Measurements from ENCODE around the gene TM4SF4. TPM values are rescaled to one million over a fixed set of nuclear protein-coding genes. Genes with fewer than 3 reads are reported as not detected.

The TM4SF4 gene
- total RNA-seq, 2 donors from 2014 or later: 0.59 TPM; not detected in 1

GRCh38 chr3:149476225-149476624 lies 1.7 kb downstream of the TM4SF4 start:
- DNase-seq (no peak), ATAC-seq (no peak)
- intact Hi-C loops (cut with DNase I): loop anchor here in 1 of 2 donors (5.0 kb wide), 1 partner anchor 79 kb away; no protein-coding TSS in a partner anchor

GRCh38 chr3:149479621-149480325 lies 5.3 kb downstream of the TM4SF4 start:
- intact Hi-C loops (cut with DNase I): loop anchor here (2.0 to 10.0 kb wide), 4 partner anchors 82 to 355 kb away; partner anchors contain the start of gene HPS3 (in 1 of the 2)
- DNase-seq (no peak), ATAC-seq (peak; percentile 30 to 33)

GRCh38 chr3:149480326-149481017 lies 6.0 kb downstream of the TM4SF4 start:
- intact Hi-C loops (cut with DNase I): loop anchor here in 1 of 2 donors (2.0 to 10.0 kb wide), 3 partner anchors 88 to 356 kb away; partner anchors contain the start of gene HPS3

GRCh38 chr3:149481056-149481455 lies 6.6 kb downstream of the TM4SF4 start:
- ATAC-seq: no peak

More at GRCh38 chr3:149480326-149481017, 6.0 kb downstream of the TM4SF4 start:
- peak; percentile 95 to 97 for ATAC-seq
- DNase-seq: peak; percentile 83

GRCh38 chr3:149481491-149481890 lies 7.0 kb downstream of the TM4SF4 start:
- DNase-seq (no peak), ATAC-seq (no peak)
- intact Hi-C loops (cut with DNase I): loop anchor here in 1 of 2 donors (2.0 to 10.0 kb wide), 3 partner anchors 89 to 357 kb away; partner anchors contain the start of gene HPS3

More at GRCh38 chr3:149481056-149481455, 6.6 kb downstream of the TM4SF4 start:
- DNase-seq: no peak
- intact Hi-C loops (cut with DNase I): loop anchor here in 1 of 2 donors (2.0 to 10.0 kb wide), 3 partner anchors 89 to 356 kb away; partner anchors contain the start of gene HPS3

GRCh38 chr3:149486726-149487125 lies 12.2 kb downstream of the TM4SF4 start:
- ATAC-seq: no peak
- DNase-seq: no peak
- intact Hi-C loops (cut with DNase I): loop anchor here in 1 of 2 donors (10.0 kb wide), 1 partner anchor 362 kb away; the partner anchor contains the start of gene HPS3

- no peak for ATAC-seq
- intact Hi-C loops (cut with DNase I): loop anchor here in 1 of 2 donors (10.0 kb wide), 1 partner anchor 363 kb away; the partner anchor contains the start of gene HPS3
- DNase-seq: no peak
Observed at GRCh38 chr3:149487598-149488197, 13.2 kb downstream of the TM4SF4 start.

- peak; percentile 23 to 35 for ATAC-seq
- intact Hi-C loops (cut with DNase I): loop anchor here in 1 of 2 donors (10.0 kb wide), 1 partner anchor 364 kb away; the partner anchor contains the start of gene HPS3
- no peak for DNase-seq
Observed at GRCh38 chr3:149489060-149489690, 14.7 kb downstream of the TM4SF4 start.

GRCh38 chr3:149490260-149490971 lies 15.9 kb downstream of the TM4SF4 start:
- intact Hi-C loops (cut with DNase I): loop anchor here (5.0 to 10.0 kb wide), 2 partner anchors 282 to 284 kb away; no protein-coding TSS in a partner anchor
- DNase-seq (no peak), ATAC-seq (no peak)

GRCh38 chr3:149493315-149494021 lies 19.0 kb downstream of the TM4SF4 start:
- DNase-seq (no peak), ATAC-seq (no peak)
- intact Hi-C loops (cut with DNase I): loop anchor here (5.0 to 10.0 kb wide), 2 partner anchors 279 to 281 kb away; no protein-coding TSS in a partner anchor

- ATAC-seq: peak; percentile 65 to 75
- intact Hi-C loops (cut with DNase I): loop anchor here (5.0 to 10.0 kb wide), 2 partner anchors 278 to 281 kb away; no protein-coding TSS in a partner anchor
- peak; percentile 73 for DNase-seq
Observed at GRCh38 chr3:149494022-149494758, 19.7 kb downstream of the TM4SF4 start.

- intact Hi-C loops (cut with DNase I): loop anchor here (5.0 to 10.0 kb wide), 2 partner anchors 277 to 280 kb away; no protein-coding TSS in a partner anchor
- ATAC-seq (peak; percentile 32 to 73), DNase-seq (no peak)
Observed at GRCh38 chr3:149494759-149495580, 20.5 kb downstream of the TM4SF4 start.

GRCh38 chr3:149495581-149496125 lies 21.2 kb downstream of the TM4SF4 start:
- no peak for DNase-seq
- intact Hi-C loops (cut with DNase I): loop anchor here in 1 of 2 donors (10.0 kb wide), 1 partner anchor 279 kb away; no protein-coding TSS in a partner anchor
- peak in 1 of 2 donors; percentile 79 for ATAC-seq

GRCh38 chr3:149496891-149497290 lies 22.4 kb downstream of the TM4SF4 start:
- intact Hi-C loops (cut with DNase I): loop anchor here in 1 of 2 donors (10.0 kb wide), 1 partner anchor 278 kb away; no protein-coding TSS in a partner anchor
- DNase-seq (no peak), ATAC-seq (no peak)
